Lung (tissue), 12 donors: ENCODE data around the gene ARMC7. TPM values are rescaled to one million over a fixed set of nuclear protein-coding genes. Genes with fewer than 3 reads are reported as not detected.

Experiments
- ATAC-seq: fragments of 200-7000 bp; cut with Tn5 transposase; one replicate; pipeline ENCODE4 v1.9.1; 2020; ENCODE audit warnings: moderate number of reproducible peaks; ENCODE audit not compliant: insufficient read depth, low FRiP score
- DNase-seq, 3 donors: peaks; one replicate each; pipeline ENCODE4 v3.0.0-alpha.2; 2013 to 2017
- H3K27ac ChIP-seq, 2 donors: one replicate each; pipeline ENCODE4 v1.5.1; 2013; ENCODE audit warnings: mild to moderate bottlenecking in 2 of 2, moderate library complexity in 2 of 2, control low read depth in 1 of 2, inconsistent platforms in 1 of 2, low read depth in 1 of 2, low read length in 1 of 2
- H3K27me3 ChIP-seq, 3 donors: one replicate each; pipeline ENCODE4 v1.5.1; 2013; ENCODE audit warnings: low read length in 2 of 3; ENCODE audit not compliant: control insufficient read depth in 3 of 3, insufficient read depth in 3 of 3
- H3K36me3 ChIP-seq, 4 donors: one replicate each; pipeline ENCODE4 v1.5.1; 2013; ENCODE audit warnings: low read length in 4 of 4, mild to moderate bottlenecking in 1 of 4, moderate library complexity in 1 of 4; ENCODE audit not compliant: control insufficient read depth in 4 of 4, insufficient read depth in 4 of 4
- H3K4me1 ChIP-seq, 5 donors: one replicate each; pipeline ENCODE4 v1.5.1; 2013; ENCODE audit warnings: low read length in 5 of 5, mild to moderate bottlenecking in 2 of 5, moderate library complexity in 1 of 5; ENCODE audit not compliant: control insufficient read depth in 5 of 5, insufficient read depth in 5 of 5
- H3K4me3 ChIP-seq: one replicate; pipeline ENCODE4 v1.5.1; 2013; ENCODE audit warnings: mild to moderate bottlenecking, control low read depth, moderate library complexity
- H3K9ac ChIP-seq, 2 donors: one replicate each; pipeline ENCODE4 v1.5.1; 2013; ENCODE audit warnings: low read length in 2 of 2, control low read depth in 1 of 2; ENCODE audit not compliant: insufficient read depth in 1 of 2
- H3K9me3 ChIP-seq, 4 donors: one replicate each; pipeline ENCODE4 v1.5.1; 2013; ENCODE audit warnings: low read length in 3 of 4, mild to moderate bottlenecking in 1 of 4, moderate library complexity in 1 of 4; ENCODE audit not compliant: control insufficient read depth in 4 of 4, insufficient read depth in 3 of 4
- WGBS, 2 donors: extraction: QIAGEN DNeasy Blood & Tissue Kit; methylation state at CpG; one replicate each; pipeline ENCODE4 v1.1.7; 2013; 5-methylcytosine and 5-hydroxymethylcytosine counted together
- polyA plus RNA-seq, 2 donors: library from polyadenylated mRNA; stranded (reverse); fragments of 200-250 nt; gene quantifications; one replicate each; pipeline ENCODE4 v1.2.1, GENCODE V29; 2013
- total RNA-seq, 2 donors: library from RNA; depleted of rRNA in 1 of 2; stranded (reverse); fragments of >200 nt in 1 of 2; gene quantifications; one replicate each; pipeline ENCODE4 v1.2.1, GENCODE V29; 2014 to 2021
- TF ChIP-seq, protein P1 (sequence below): IDR thresholded peaks from 2 replicates; pipeline ENCODE4 v1.5.1; 2012; ENCODE audit warnings: mild to moderate bottlenecking; ENCODE audit errors: control extremely low read depth, extremely low read depth
- donor health status: control.
- donor health status: control.
- donor health status: Bipolar disorder and iron deficiency.
- donor health status: healthy.
- donor health status: DM: yes; HTN: yes; CAD: no.

ARMC7 gene
- total and polyA plus RNA-seq, 4 donors: 8.1 to 19.2 (median 11.8) TPM

DNA sequence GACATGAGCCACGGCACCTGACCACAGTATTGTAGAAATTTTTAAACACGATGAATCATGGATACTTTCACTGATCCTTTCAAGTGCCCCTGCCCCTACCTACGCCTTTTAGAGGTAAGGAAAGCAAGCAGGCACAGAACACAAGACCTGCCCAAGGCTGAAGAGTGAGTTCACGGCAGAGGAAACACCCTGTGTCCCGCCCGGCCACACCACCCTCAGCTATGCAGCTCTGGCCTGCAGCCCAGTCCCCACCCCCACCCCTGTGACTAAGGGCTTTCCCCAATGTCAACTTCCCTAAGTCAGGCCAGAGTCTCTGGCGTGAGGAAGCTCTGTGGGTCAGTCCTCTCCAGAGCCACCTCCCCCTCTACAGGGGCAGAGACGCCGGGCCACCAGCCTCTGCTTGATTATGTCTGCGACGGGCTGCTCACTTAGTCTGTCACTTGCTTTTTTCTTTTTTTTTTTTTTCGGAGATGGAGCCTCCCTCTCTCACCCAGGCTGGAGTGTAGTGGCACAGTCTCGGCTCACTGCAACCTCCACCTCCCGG lies 13.6 kb upstream of the ARMC7 start:
- H3K4me1 ChIP-seq: peaks cover 0 to 26% (median 16%) of the 10 kb centered on the region in 5 donors

DNA sequence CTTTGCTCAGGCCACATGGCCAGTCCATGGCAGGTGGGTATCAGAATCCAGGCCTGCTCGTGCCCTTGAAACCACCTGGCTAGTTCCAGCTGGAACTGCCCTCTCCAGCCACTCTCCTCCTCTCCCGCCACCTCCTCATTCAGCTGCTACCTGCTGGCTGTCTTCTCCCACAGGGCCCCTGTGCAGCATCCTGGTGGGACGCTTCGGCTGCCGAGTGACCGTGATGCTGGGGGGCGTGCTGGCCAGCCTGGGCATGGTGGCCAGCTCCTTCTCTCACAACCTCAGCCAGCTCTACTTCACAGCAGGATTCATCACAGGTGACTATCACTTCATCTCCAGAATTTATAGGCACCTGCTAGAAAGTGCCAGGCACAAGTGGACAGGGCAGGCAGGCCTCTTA lies 11.9 kb upstream of the ARMC7 start:
- peaks cover 0 to 20% (median 14%) of the 10 kb centered on the region in 4 donors for H3K36me3 ChIP-seq
- ATAC-seq (no peak), DNase-seq (no peak)
- H3K9me3 ChIP-seq: peaks cover 0 to 6% (median 0%) of the 10 kb centered on the region in 4 donors
- no peak overlapping the region for H3K9ac ChIP-seq
- no peaks in the 10 kb centered on the region for H3K27me3 ChIP-seq
- WGBS, 2 donors: 96 to 97% methylated on average over 7 of the region's 7 CpGs
- H3K4me1 ChIP-seq: peaks cover 0 to 12% (median 11%) of the 10 kb centered on the region in 5 donors
- TF ChIP-seq, protein P1, sequence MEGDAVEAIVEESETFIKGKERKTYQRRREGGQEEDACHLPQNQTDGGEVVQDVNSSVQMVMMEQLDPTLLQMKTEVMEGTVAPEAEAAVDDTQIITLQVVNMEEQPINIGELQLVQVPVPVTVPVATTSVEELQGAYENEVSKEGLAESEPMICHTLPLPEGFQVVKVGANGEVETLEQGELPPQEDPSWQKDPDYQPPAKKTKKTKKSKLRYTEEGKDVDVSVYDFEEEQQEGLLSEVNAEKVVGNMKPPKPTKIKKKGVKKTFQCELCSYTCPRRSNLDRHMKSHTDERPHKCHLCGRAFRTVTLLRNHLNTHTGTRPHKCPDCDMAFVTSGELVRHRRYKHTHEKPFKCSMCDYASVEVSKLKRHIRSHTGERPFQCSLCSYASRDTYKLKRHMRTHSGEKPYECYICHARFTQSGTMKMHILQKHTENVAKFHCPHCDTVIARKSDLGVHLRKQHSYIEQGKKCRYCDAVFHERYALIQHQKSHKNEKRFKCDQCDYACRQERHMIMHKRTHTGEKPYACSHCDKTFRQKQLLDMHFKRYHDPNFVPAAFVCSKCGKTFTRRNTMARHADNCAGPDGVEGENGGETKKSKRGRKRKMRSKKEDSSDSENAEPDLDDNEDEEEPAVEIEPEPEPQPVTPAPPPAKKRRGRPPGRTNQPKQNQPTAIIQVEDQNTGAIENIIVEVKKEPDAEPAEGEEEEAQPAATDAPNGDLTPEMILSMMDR: no peak
- H3K27ac ChIP-seq: no peak overlapping the region
- H3K4me3 ChIP-seq: no peak overlapping the region

More for the DNA sequence above, 13.6 kb upstream of the ARMC7 start:
- peak overlapping the region in 1 of 2 donors; percentile 57 for H3K27ac ChIP-seq
- H3K36me3 ChIP-seq: peaks cover 0 to 20% (median 14%) of the 10 kb centered on the region in 4 donors
- peaks cover 0 to 6% (median 0%) of the 10 kb centered on the region in 4 donors for H3K9me3 ChIP-seq
- no peak overlapping the region for H3K9ac ChIP-seq
- DNase-seq (peak; percentile 69 to 85 (median 80)), ATAC-seq (peak; percentile 85)
- no peak overlapping the region for H3K4me3 ChIP-seq
- H3K27me3 ChIP-seq: no peaks in the 10 kb centered on the region
- TF ChIP-seq, protein P1: no peak
- 18 to 24% methylated on average over 14 of the region's 14 CpGs for WGBS, 2 donors

DNA sequence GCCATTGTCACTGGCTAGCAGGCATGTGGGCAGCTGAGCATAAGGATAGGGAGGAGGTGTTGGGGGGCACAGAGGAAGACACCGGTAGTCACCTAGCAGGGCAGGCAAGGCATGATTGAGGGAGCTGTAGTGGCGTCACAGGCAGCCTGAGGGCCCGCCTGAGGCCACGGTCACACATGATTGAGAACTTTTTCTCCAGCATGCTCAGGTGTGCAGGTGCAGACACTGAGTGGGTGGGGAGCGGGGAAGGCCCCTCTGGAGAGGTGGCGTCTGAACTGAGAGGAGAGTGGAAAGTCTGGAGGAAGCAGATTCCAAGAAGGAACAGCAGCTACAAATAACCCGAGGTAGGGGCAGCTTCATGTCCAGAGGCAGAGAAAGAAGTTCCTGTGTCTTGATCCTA lies 10.9 kb upstream of the ARMC7 start:
- Histone ChIP-seq H3K9ac (no peak overlapping the region), H3K36me3 (peaks cover 0 to 22% (median 14%) of the 10 kb centered on the region in 4 donors), H3K27ac (no peak overlapping the region), H3K4me3 (no peak overlapping the region), H3K9me3 (peaks cover 0 to 6% (median 0%) of the 10 kb centered on the region in 4 donors), H3K4me1 (peaks cover 0 to 7% (median 2%) of the 10 kb centered on the region in 5 donors), H3K27me3 (no peaks in the 10 kb centered on the region)
- no peak for ATAC-seq
- DNase-seq: no peak
- TF ChIP-seq, protein P1: no peak
- WGBS, 2 donors: 93 to 94% methylated on average over 7 of the region's 7 CpGs
